Non-pigmented ciliary epithelial cell (primary cell): ENCODE measurements around the gene MTUS2.
"Not testable (repeated sequence)": the region's sequence is repeated elsewhere in the genome, so short reads cannot be mapped to it uniquely, and the experiment has no call there.

Source experiments
- DNase-seq: peaks from one replicate; pipeline ENCODE4 v3.0.0-alpha.2; 2010; ENCODE audit warnings: low read depth

The MTUS2 gene

GRCh38 chr13:29319451-29319850 lies 499.3 kb downstream of the MTUS2 start:
- DNase-seq = no peak

- no peak for DNase-seq
Measured at GRCh38 chr13:29323954-29324353, 503.8 kb downstream of the MTUS2 start.

DNA sequence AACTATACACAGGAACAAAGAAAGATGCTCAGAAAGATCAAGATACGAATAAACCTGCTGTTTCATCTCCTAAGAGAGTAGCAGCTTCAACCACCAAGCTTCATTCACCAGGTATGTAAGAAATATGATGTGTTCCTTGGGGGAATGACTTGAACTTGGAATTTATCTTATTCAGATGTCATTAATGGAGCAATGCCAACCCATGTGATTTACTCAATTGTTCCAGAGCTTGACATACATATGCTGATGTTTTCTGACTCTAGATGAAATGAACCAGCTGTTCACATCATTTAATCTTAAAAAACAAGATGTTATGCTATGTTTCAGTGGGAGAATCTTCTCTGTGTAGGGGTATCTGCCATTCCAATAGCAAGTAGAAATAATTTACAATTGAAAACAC lies 504.5 kb downstream of the MTUS2 start:
- DNase-seq = no peak

DNA sequence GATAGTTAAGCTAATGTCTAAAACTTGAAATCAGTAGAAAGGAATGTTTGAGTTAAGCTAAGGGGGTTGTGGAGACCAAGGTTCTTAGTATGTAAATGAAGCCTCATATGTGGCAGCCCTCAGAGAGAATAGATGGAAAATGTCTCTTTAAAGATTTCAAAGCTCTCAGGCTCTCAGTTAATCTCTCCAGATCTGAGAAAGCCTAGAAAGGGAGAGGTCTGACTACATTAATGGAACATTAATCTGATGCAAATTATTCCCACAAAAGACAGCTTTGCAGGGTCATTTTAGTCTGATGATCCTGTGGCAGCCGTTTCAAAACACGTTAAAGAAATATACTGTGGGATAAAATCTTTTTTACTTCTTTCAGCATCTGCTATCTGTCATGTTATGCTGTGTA lies 508.4 kb downstream of the MTUS2 start:
- no peak for DNase-seq

DNA sequence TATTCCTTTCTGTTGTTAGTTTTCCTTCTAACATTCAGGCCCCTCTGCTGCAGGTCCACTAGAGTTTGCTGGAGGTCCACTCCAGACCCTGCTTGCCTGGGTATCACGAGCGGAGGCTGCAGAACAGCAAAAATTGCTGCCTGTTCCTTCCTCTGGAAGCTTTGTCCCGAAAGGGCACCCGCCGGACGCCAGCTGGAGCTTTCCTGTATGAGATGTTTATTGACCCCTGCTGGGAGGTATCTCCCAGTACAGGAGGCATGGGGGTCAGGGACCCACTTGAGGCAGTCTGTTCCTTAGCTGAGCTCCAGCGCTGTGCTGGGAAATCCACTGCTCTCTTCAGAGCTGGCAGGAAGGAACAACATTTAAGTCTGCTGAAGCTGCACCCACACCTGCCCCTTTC lies 516.2 kb downstream of the MTUS2 start:
- no peak for DNase-seq

GRCh38 chr13:29339386-29340272 lies 519.5 kb downstream of the MTUS2 start:
- DNase-seq = no peak

DNA sequence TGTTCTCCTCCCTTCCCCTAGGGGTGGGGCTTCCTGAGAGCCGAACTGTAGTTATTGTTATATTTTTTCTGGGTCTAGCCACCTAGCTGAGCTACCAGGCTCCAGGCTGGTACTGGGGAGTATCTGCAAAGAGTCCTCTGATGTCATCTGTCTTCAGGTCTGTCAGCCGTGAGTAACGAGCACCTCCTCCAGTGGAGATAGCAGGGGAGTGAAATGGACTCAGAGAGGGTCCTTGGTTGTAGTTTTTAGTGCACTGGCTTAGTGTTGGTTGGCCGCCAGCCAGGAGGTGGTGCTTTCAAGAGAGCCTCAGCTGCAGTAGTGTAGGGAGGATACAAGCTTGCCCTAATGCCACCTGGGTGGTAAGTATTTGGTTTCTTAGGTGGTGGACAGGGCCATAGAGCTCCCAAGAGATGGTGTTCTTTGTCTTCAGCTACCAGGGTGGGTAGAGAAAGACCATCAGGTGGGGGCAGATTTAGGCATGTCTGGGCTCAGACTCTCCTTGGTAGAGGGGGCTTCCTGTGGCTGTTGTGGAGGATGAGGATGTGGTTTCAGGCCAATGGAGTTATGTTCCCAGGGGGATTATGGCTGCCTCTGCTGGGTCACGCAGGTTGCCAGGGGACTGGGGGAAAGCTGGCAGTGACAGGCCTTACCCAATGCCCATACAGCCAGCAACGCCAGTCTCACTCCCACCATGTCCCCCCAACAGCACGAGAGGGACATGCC lies 525.9 kb downstream of the MTUS2 start:
- DNase-seq = not testable (repeated sequence)

DNA sequence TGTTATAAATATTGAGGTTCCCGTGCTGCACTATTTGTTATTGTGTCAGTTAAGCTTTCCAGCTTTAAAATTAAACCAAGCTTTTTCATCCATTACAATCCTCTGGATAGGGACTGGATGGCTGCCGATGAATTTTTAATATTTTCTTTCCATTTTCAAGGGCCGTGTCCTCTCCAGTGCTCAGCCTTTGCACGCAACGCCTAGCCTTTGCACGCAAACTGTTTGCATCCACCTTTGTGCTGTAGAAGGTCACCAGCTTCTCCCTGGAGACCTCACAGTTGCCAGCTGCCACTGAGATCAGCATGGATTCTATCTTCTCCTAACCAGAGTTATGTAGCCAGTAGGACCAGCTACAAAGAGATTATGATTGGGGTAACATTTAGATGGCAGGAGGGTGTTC lies 534.9 kb downstream of the MTUS2 start:
- DNase-seq = no peak

- DNase-seq = no peak
Measured at GRCh38 chr13:29359181-29359580, 539.0 kb downstream of the MTUS2 start.

DNA sequence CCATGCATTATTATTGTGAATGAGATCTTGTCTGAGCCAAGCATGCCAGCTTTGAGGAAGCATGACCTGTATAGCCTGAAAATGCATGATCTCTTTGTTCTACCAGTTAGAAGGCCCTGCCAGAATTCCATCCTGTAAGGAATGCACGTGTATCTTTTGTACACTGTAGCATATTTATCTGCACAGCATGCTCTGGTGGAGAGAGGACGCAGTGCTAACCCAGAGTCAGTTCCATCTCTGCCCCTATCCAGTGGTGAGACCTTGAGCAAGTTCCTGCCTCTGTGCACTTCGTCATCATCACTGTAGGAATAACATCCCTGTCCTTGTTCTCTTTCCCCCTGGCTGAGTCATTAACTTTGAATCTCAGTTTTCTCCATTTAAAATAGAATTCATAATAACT lies 541.6 kb downstream of the MTUS2 start:
- DNase-seq = no peak

DNA sequence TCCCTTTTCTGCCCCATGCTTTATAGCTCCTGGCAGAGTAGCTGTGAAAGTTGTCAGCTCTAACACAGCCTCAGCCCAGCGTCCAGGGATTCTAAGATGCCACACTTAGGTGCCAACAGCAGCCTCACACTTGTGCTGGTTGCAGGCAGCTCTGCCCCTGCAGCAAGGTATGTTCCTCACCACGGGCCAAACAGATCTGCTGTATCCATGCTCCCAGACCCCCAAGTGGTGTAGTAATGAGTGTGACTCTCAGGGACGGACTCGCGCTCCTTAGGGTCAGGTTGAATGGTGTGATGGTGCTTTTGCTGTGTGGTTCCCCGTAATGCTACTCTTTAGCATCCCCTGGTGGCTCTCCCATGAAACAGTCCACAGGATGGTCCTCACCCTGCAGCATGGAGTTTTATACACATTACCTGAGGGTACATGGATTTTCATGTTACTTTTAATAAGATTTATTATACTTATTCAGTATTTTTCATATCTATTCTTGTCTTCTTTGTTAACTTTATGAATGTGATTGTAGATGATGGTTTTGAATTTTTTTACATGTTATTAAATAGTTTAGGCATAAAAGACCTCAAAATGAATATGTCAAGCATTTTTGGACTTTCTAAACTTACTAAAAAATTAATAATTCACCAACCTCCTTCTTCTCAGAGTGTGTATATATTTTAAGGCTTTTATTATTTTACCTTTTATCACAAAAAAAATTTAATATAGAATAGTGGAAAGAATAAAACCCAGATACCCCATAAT lies 542.9 kb downstream of the MTUS2 start:
- DNase-seq = peak; percentile 5

GRCh38 chr13:29369060-29369743 lies 549.1 kb downstream of the MTUS2 start:
- DNase-seq = peak; percentile 13

DNA sequence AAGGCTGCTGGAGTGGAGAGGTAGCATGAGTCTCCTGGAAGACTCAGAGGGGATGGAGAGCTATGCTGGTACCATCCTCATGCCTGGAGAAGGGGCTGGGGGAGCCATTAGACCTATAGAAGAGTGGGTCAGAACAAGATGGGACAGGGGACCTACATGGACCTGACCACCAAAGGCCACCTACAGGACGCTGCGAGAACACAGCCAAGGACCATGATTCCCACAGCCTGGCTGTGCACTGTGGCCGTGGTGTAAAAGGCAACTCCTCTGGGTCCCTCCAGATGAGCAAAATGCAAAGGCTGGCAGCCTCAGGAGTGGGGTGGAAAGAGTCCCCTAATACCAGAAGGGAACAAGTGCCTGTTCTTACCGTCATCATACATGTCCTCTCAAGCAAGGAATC lies 559.1 kb downstream of the MTUS2 start:
- no peak for DNase-seq

DNA sequence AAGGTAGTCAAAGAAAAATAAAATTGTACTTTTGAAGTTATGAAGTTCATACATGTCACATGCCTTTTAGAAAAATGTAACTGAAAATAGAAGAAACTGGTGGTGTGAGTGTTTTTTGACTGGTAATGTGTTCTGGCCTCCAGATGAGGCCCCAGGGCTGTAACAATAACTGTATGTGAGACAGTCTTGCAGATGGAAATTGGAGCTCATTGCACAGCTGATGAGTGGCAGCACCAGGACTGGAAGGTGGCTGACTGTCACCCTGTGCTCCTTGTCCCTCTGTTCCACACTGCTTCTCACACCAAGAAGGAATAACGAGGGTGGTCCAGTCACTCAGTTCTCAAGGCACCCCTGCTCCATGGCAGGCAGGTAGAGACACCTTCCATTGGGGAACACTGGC lies 559.7 kb downstream of the MTUS2 start:
- no peak for DNase-seq

DNA sequence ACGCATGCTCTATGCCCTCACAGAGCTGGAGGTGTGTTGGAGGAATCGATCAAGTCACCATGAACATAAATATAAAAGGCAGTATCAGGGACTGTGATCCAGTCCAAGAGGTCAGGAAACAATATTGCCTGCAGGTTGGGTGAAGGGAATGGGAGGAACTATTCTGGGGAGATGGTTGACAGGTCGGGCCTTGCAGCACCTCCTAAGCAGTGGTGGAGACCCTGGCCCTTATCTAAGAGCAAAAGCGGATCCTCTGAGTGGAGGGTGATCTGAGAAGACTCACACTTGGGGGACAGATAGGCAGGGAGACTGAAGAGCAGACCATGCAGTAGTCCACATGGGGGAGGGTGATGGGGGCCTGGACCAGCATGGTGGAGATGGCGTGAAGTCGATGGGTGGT lies 561.9 kb downstream of the MTUS2 start:
- DNase-seq = no peak

DNA sequence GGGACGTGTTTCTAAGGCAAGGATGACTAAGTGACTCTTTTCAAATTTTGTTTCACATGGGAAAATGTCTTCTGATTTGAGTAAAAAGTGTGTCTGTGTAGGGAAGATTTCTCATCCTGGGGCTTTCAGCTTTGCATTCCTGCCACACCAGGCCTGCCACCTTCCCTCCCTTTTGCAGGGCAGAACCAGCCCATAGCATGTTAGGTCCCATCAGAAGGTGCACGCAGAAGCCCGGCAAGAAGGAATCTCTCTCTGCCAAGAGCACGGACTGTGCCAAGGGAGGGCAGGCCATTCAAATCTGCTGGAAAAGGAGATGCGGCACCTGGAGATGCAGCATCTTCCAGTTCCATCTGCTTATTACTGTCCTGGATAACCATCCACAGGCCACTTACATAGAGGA lies 563.3 kb downstream of the MTUS2 start:
- no peak for DNase-seq

DNA sequence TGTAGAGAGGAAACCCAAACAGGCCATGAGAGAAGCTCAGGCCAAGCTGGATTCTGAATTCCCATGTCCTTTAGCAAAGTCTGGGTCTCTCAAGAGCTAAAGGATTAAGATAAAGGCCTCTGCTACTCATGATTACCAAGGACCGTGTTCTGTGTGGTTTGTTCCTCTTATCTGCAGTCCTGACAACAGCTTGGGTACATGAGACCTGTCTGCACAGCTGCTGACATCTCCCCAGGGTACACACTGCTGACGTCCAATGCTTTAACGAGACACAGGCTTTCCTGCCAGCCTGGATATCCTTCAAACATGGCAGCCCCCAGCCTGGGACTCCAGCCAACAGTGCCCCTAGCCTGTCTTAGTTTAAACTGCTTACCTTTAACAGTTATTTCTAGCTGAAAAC lies 564.3 kb downstream of the MTUS2 start:
- no peak for DNase-seq

GRCh38 chr13:29384871-29385270 lies 564.7 kb downstream of the MTUS2 start:
- no peak for DNase-seq

DNA sequence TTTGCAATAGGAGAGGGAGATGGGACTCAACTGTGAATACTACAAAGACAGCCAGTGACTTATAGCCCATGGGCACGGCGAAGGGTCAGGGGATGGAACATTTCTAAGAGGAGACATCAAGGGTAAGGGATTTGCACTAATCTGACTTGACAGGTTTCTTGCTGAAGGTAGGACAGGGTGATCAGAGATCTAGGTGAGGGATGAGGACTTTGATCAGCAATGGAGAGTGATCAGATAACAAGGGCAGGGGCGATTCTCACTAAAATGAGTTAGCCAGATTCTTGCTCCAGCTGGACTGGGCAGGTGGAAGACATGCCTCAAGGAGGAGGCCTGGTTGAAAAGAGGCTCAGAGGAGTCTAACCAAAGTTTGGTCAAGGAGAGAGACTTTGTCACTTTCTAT lies 566.1 kb downstream of the MTUS2 start:
- no peak for DNase-seq

- not testable (repeated sequence) for DNase-seq
Measured at GRCh38 chr13:29390598-29390997, 570.5 kb downstream of the MTUS2 start.

- no peak for DNase-seq
Measured at GRCh38 chr13:29396446-29396845, 576.3 kb downstream of the MTUS2 start.

- no peak for DNase-seq
Measured at GRCh38 chr13:29397265-29397664, 577.1 kb downstream of the MTUS2 start.
